WTC11 (cell line): ENCODE data around the gene SLC26A3. TPM values are rescaled to one million over a fixed set of nuclear protein-coding genes. Genes with fewer than 3 reads are reported as not detected.

ENCODE experiments used
- ATAC-seq: fragments of 200-7000 bp; cut with Tn5 transposase; 2 replicates; pipeline ENCODE4 v1.10.0; 2021; ENCODE audit warnings: mild to moderate bottlenecking, moderate library complexity
- Bru-seq: library from RNA; stranded (reverse); fragments of 400-500 nt; gene quantifications from one replicate; lab custom pipeline; 2021; lab: Mats Ljungman, UMichigan
- CTCF ChIA-PET: fragments of 300-600 bp; sonication (Branson Sonifier 250); formaldehyde crosslinking; loops from one replicate; lab custom pipeline; 2021; ENCODE audit warnings: antibody characterized with exemption; lab: Charles Lee
- POLR2A ChIA-PET: fragments of 350-600 bp; sonication (Branson Sonifier 250); formaldehyde crosslinking; loops from one replicate; lab custom pipeline; 2021; ENCODE audit warnings: antibody characterized with exemption; lab: Charles Lee
- DNase-seq: peaks from one replicate; pipeline ENCODE4 v3.0.0; 2021; ENCODE audit warnings: low spot score
- H3K27ac Mint-ChIP-seq: 2 replicates; pipeline ENCODE4 v1.8.0; 2021; ENCODE audit warnings: mixed read lengths
- H3K27me3 Mint-ChIP-seq: 2 replicates; pipeline ENCODE4 v1.8.0; 2021; ENCODE audit warnings: low read depth, mild to moderate bottlenecking, moderate library complexity, mixed read lengths
- H3K36me3 Mint-ChIP-seq: 2 replicates; pipeline ENCODE4 v1.8.0; 2021; ENCODE audit warnings: mixed read lengths
- H3K4me1 Mint-ChIP-seq: 2 replicates; pipeline ENCODE4 v1.8.0; 2022; ENCODE audit warnings: mixed read lengths
- H3K4me3 Mint-ChIP-seq: 2 replicates; pipeline ENCODE4 v1.8.0; 2021; ENCODE audit warnings: mild to moderate bottlenecking, moderate library complexity, mixed read lengths
- H3K9me3 Mint-ChIP-seq: 2 replicates; pipeline ENCODE4 v1.8.0; 2021; ENCODE audit warnings: mixed read lengths
- CBFB ChIP-seq: sonication (generic); formaldehyde crosslinking; IDR thresholded peaks from 2 replicates; pipeline ENCODE4 v1.8.1; 2022; ENCODE audit warnings: mild to moderate bottlenecking, low read depth, missing genetic modification reagents
- ELF4 ChIP-seq: sonication (generic); formaldehyde crosslinking; IDR thresholded peaks from 2 replicates; pipeline ENCODE4 v1.8.1; 2022; ENCODE audit warnings: low read depth, mild to moderate bottlenecking, moderate library complexity, missing genetic modification reagents
- ESRRA ChIP-seq: sonication (generic); formaldehyde crosslinking; IDR thresholded peaks from 2 replicates; pipeline ENCODE4 v1.8.1; 2022; ENCODE audit warnings: mild to moderate bottlenecking, missing genetic modification reagents, borderline replicate concordance
- JAZF1 ChIP-seq: fragments of 250-450 bp; sonication (Bioruptor Pico); IDR thresholded peaks from 2 replicates; pipeline ENCODE4 v1.9.0; 2021; ENCODE audit warnings: moderate library complexity, mild to moderate bottlenecking, inconsistent platforms
- MYBL2 ChIP-seq: sonication (generic); formaldehyde crosslinking; IDR thresholded peaks from 2 replicates; pipeline ENCODE4 v1.8.1; 2023; ENCODE audit warnings: mild to moderate bottlenecking, moderate library complexity, missing genetic modification reagents
- NFATC4 ChIP-seq: fragments of 250-450 bp; sonication (Bioruptor Pico); IDR thresholded peaks from 2 replicates; pipeline ENCODE4 v1.9.0; 2021; ENCODE audit warnings: mild to moderate bottlenecking
- NFE2L1 ChIP-seq: sonication (generic); formaldehyde crosslinking; IDR thresholded peaks from 2 replicates; pipeline ENCODE4 v1.8.1; 2023; ENCODE audit warnings: missing genetic modification reagents
- NFYB ChIP-seq: sonication (generic); formaldehyde crosslinking; conservative IDR thresholded peaks from 2 replicates; pipeline ENCODE4 v1.8.0; 2022; ENCODE audit warnings: low read depth, missing genetic modification reagents
- OVOL2 ChIP-seq: fragments of 250-450 bp; sonication (Bioruptor Pico); IDR thresholded peaks from 2 replicates; pipeline ENCODE4 v1.9.0; 2021; ENCODE audit warnings: mild to moderate bottlenecking, borderline replicate concordance
- TCF7 ChIP-seq: sonication (generic); formaldehyde crosslinking; IDR thresholded peaks from 2 replicates; pipeline ENCODE4 v1.8.0; 2022; ENCODE audit warnings: mild to moderate bottlenecking, low read depth, missing genetic modification reagents, moderate library complexity
- TEAD1 ChIP-seq: sonication (generic); formaldehyde crosslinking; IDR thresholded peaks from 2 replicates; pipeline ENCODE4 v1.8.0; 2022; ENCODE audit warnings: mild to moderate bottlenecking, missing genetic modification reagents
- ZNF121 ChIP-seq: sonication (generic); formaldehyde crosslinking; IDR thresholded peaks from 2 replicates; pipeline ENCODE4 v1.8.0; 2023; ENCODE audit warnings: missing genetic modification reagents
- long read RNA-seq, 3 experiments: library from RNA in 1 of 3; library from capped mRNA in 1 of 3; library from polyadenylated mRNA in 1 of 3; unstranded in 2 of 3; stranded (forward) in 1 of 3; transcript quantifications; one replicate each; pipeline ENCODE4 v2.0.0, GENCODE V29; 2021
- total RNA-seq: library from RNA; stranded (reverse); gene quantifications from 3 replicates; pipeline ENCODE4 v1.2.3, GENCODE V29; 2021
- TF ChIP-seq, protein P1 (sequence below): fragments of 200-600 bp; IDR thresholded peaks from 2 replicates; pipeline ENCODE4 v1.8.0; 2022; ENCODE audit warnings: antibody characterized with exemption
- TF ChIP-seq, protein P2 (sequence below): fragments of 250-450 bp; sonication (Bioruptor Pico); IDR thresholded peaks from 2 replicates; pipeline ENCODE4 v1.9.0; 2021; ENCODE audit warnings: mild to moderate bottlenecking, borderline replicate concordance
- TF ChIP-seq, protein P3 (sequence below): sonication (generic); formaldehyde crosslinking; IDR thresholded peaks from 2 replicates; pipeline ENCODE4 v1.8.1; 2022; ENCODE audit warnings: mild to moderate bottlenecking, missing genetic modification reagents, moderate library complexity, borderline replicate concordance
- TF ChIP-seq, protein P4 (sequence below): sonication (generic); formaldehyde crosslinking; IDR thresholded peaks from 2 replicates; pipeline ENCODE4 v1.8.0; 2022; ENCODE audit warnings: mild to moderate bottlenecking, missing genetic modification reagents
- TF ChIP-seq, protein P5 (sequence below): sonication (generic); formaldehyde crosslinking; IDR thresholded peaks from 2 replicates; pipeline ENCODE4 v1.8.0; 2023; ENCODE audit warnings: missing genetic modification reagents, mild to moderate bottlenecking, borderline replicate concordance
- TF ChIP-seq, protein P6 (sequence below): fragments of 250-450 bp; sonication (Bioruptor Pico); IDR thresholded peaks from 2 replicates; pipeline ENCODE4 v1.9.0; 2021; ENCODE audit warnings: mild to moderate bottlenecking

Gene SLC26A3
- total RNA-seq (0.28 to 0.44 TPM (median 0.30 TPM) in 3 replicates), Bru-seq, nascent RNA (not detected)
- long read RNA-seq, experiment 1 = 0 reads
- long read RNA-seq, experiment 2 = 0 reads
- long read RNA-seq, experiment 3 = 0 reads

DNA sequence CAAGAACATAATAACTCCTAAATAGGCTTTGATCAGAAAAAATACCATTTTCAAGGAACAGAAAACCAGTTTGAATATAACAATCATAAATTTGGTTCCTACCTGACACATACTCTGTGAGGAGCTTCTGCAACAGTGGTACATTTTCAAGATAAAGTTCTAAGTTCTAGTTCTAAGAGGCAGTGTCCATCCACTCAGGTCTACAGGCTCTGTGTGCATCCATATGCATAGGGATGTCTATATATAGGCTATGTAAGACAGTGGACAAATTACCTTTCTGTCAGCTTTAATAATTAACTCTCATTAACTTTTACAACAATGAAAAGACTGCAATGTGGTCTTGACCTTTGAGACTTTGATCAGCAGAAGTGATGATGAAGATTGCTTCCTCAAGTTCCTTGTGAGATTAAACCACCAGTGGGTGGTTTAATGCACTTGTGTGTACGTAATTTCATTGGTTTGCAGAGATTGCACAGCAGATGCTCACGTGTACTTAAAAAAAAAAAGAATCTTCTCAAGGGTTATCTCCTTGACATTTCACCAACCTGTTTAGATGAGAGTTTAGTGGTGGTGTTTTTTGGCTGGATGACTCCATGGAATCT, at the start of gene SLC26A3:
SLC26A3 (minus strand) TSS at position 215 of the 602 bp plus-strand sequence. CDS start 8,714 bp downstream, outside the sequence.
- CTCF ChIA-PET = no interaction called here
- no peak within 1 kb of the TSS for H3K4me3 Mint-ChIP-seq
- H3K27me3 Mint-ChIP-seq = peaks cover 2% of the 10 kb centered on the region
- POLR2A ChIA-PET = no interaction called here
- H3K9me3 Mint-ChIP-seq = no peaks in the 10 kb centered on the region
- no peak within 1 kb of the TSS for H3K27ac Mint-ChIP-seq
- H3K4me1 Mint-ChIP-seq = no peaks in the 10 kb centered on the region
- no peak for ATAC-seq
- DNase-seq = no peak
- H3K36me3 Mint-ChIP-seq = no peaks in the 10 kb centered on the region
- TF ChIP-seq, protein P1, sequence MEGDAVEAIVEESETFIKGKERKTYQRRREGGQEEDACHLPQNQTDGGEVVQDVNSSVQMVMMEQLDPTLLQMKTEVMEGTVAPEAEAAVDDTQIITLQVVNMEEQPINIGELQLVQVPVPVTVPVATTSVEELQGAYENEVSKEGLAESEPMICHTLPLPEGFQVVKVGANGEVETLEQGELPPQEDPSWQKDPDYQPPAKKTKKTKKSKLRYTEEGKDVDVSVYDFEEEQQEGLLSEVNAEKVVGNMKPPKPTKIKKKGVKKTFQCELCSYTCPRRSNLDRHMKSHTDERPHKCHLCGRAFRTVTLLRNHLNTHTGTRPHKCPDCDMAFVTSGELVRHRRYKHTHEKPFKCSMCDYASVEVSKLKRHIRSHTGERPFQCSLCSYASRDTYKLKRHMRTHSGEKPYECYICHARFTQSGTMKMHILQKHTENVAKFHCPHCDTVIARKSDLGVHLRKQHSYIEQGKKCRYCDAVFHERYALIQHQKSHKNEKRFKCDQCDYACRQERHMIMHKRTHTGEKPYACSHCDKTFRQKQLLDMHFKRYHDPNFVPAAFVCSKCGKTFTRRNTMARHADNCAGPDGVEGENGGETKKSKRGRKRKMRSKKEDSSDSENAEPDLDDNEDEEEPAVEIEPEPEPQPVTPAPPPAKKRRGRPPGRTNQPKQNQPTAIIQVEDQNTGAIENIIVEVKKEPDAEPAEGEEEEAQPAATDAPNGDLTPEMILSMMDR = no peak
- TF ChIP-seq NFATC4 (CRISPR knock-in tag) (no peak), ZNF121 (CRISPR knock-in tag) (no peak), TEAD1 (no peak), ELF4 (no peak), TCF7 (CRISPR knock-in tag) (no peak), OVOL2 (no peak), CBFB (CRISPR knock-in tag) (no peak), JAZF1 (no peak), MYBL2 (CRISPR knock-in tag) (no peak), NFE2L1 (CRISPR knock-in tag) (no peak), ESRRA (CRISPR knock-in tag) (no peak)
- TF ChIP-seq, protein P2, sequence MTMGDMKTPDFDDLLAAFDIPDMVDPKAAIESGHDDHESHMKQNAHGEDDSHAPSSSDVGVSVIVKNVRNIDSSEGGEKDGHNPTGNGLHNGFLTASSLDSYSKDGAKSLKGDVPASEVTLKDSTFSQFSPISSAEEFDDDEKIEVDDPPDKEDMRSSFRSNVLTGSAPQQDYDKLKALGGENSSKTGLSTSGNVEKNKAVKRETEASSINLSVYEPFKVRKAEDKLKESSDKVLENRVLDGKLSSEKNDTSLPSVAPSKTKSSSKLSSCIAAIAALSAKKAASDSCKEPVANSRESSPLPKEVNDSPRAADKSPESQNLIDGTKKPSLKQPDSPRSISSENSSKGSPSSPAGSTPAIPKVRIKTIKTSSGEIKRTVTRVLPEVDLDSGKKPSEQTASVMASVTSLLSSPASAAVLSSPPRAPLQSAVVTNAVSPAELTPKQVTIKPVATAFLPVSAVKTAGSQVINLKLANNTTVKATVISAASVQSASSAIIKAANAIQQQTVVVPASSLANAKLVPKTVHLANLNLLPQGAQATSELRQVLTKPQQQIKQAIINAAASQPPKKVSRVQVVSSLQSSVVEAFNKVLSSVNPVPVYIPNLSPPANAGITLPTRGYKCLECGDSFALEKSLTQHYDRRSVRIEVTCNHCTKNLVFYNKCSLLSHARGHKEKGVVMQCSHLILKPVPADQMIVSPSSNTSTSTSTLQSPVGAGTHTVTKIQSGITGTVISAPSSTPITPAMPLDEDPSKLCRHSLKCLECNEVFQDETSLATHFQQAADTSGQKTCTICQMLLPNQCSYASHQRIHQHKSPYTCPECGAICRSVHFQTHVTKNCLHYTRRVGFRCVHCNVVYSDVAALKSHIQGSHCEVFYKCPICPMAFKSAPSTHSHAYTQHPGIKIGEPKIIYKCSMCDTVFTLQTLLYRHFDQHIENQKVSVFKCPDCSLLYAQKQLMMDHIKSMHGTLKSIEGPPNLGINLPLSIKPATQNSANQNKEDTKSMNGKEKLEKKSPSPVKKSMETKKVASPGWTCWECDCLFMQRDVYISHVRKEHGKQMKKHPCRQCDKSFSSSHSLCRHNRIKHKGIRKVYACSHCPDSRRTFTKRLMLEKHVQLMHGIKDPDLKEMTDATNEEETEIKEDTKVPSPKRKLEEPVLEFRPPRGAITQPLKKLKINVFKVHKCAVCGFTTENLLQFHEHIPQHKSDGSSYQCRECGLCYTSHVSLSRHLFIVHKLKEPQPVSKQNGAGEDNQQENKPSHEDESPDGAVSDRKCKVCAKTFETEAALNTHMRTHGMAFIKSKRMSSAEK = no peak
- TF ChIP-seq, protein P3, sequence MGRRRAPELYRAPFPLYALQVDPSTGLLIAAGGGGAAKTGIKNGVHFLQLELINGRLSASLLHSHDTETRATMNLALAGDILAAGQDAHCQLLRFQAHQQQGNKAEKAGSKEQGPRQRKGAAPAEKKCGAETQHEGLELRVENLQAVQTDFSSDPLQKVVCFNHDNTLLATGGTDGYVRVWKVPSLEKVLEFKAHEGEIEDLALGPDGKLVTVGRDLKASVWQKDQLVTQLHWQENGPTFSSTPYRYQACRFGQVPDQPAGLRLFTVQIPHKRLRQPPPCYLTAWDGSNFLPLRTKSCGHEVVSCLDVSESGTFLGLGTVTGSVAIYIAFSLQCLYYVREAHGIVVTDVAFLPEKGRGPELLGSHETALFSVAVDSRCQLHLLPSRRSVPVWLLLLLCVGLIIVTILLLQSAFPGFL (CRISPR knock-in tag) = no peak
- TF ChIP-seq, protein P4, sequence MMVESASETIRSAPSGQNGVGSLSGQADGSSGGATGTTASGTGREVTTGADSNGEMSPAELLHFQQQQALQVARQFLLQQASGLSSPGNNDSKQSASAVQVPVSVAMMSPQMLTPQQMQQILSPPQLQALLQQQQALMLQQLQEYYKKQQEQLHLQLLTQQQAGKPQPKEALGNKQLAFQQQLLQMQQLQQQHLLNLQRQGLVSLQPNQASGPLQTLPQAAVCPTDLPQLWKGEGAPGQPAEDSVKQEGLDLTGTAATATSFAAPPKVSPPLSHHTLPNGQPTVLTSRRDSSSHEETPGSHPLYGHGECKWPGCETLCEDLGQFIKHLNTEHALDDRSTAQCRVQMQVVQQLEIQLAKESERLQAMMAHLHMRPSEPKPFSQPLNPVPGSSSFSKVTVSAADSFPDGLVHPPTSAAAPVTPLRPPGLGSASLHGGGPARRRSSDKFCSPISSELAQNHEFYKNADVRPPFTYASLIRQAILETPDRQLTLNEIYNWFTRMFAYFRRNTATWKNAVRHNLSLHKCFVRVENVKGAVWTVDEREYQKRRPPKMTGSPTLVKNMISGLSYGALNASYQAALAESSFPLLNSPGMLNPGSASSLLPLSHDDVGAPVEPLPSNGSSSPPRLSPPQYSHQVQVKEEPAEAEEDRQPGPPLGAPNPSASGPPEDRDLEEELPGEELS (CRISPR knock-in tag) = no peak
- TF ChIP-seq, all 79 proteins: peak for 0

DNA sequence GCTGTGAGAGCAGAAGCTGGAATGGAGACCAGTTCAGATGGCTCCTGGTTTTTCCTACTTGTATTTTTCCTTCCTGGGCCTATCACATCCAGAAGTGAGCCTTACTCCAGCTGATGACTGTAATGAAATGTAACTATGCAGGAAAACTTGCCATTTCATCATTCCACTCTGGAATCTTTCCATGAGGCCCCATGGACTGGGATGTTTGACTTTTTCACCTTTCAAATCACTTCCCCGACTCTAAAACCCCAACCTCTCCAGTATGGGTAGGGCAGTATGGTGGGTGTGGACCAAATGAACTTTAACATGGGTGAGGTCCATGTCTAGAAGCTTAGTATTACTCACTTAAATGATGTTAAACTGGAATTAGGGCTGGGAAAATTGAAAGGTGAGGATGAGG, 47.6 kb upstream of the SLC26A3 start:
- POLR2A ChIA-PET = no interaction called here
- no peak for TF ChIP-seq NFYB
- TF ChIP-seq, protein P5, sequence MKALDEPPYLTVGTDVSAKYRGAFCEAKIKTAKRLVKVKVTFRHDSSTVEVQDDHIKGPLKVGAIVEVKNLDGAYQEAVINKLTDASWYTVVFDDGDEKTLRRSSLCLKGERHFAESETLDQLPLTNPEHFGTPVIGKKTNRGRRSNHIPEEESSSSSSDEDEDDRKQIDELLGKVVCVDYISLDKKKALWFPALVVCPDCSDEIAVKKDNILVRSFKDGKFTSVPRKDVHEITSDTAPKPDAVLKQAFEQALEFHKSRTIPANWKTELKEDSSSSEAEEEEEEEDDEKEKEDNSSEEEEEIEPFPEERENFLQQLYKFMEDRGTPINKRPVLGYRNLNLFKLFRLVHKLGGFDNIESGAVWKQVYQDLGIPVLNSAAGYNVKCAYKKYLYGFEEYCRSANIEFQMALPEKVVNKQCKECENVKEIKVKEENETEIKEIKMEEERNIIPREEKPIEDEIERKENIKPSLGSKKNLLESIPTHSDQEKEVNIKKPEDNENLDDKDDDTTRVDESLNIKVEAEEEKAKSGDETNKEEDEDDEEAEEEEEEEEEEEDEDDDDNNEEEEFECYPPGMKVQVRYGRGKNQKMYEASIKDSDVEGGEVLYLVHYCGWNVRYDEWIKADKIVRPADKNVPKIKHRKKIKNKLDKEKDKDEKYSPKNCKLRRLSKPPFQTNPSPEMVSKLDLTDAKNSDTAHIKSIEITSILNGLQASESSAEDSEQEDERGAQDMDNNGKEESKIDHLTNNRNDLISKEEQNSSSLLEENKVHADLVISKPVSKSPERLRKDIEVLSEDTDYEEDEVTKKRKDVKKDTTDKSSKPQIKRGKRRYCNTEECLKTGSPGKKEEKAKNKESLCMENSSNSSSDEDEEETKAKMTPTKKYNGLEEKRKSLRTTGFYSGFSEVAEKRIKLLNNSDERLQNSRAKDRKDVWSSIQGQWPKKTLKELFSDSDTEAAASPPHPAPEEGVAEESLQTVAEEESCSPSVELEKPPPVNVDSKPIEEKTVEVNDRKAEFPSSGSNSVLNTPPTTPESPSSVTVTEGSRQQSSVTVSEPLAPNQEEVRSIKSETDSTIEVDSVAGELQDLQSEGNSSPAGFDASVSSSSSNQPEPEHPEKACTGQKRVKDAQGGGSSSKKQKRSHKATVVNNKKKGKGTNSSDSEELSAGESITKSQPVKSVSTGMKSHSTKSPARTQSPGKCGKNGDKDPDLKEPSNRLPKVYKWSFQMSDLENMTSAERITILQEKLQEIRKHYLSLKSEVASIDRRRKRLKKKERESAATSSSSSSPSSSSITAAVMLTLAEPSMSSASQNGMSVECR (CRISPR knock-in tag) = no peak
- TF ChIP-seq, protein P6, sequence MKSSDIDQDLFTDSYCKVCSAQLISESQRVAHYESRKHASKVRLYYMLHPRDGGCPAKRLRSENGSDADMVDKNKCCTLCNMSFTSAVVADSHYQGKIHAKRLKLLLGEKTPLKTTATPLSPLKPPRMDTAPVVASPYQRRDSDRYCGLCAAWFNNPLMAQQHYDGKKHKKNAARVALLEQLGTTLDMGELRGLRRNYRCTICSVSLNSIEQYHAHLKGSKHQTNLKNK = no peak

More for the DNA sequence above, 47.6 kb upstream of the SLC26A3 start:
- Mint-ChIP-seq H3K27ac (no peak overlapping the region), H3K9me3 (peaks cover 8% of the 10 kb centered on the region; the same call in 1 of the 2 replicates), H3K36me3 (0 out of 2 replicates have a peak, but pooled peaks cover 4% of the 10 kb centered on the region), H3K4me1 (0 out of 2 replicates have a peak, but pooled peaks cover 6% of the 10 kb centered on the region), H3K27me3 (no peaks in the 10 kb centered on the region), H3K4me3 (no peak overlapping the region)
- no peak for DNase-seq
- CTCF ChIA-PET = interaction anchor here (1.3 kb wide), 1 partner anchor 24 kb away, joined by 3 read pairs; no protein-coding TSS in a partner anchor
- ATAC-seq = no peak
